ENCODE results near the gene KDM4B.

DNA sequence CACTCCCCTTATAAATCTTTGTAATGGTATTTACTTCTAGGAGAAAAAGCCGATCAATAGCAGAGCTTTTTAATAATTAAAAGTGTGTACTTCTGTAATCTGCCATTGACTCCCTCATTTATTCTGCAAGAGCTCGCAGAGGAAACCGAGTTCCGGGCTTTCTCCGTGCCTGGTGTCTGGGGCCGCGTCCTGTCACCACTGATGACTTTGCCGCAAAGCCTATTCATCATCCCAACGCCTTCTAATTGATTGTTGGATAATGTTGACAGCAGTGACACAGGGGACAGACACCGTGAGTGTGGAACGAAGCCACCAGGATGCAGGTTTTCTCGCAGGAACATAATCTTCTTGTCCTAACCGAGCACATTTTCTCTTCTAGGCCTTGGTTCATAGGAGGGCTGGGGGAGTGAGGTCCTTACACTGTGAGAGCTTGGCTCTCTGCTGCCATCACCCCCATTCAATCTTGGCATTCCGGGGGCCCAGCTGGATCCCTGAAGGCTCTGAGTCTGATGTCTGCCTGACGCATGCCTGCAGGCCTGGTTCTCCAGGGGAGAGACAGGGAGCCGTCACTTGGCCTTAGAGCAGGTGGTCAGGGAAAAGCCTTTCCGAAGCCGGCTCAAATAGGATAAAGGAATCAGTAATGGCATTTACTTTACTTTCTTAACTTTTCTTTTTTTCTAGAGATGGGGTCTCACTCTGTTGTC lies 110.3 kb downstream of the KDM4B start:
- TF ChIP-seq, protein P1, sequence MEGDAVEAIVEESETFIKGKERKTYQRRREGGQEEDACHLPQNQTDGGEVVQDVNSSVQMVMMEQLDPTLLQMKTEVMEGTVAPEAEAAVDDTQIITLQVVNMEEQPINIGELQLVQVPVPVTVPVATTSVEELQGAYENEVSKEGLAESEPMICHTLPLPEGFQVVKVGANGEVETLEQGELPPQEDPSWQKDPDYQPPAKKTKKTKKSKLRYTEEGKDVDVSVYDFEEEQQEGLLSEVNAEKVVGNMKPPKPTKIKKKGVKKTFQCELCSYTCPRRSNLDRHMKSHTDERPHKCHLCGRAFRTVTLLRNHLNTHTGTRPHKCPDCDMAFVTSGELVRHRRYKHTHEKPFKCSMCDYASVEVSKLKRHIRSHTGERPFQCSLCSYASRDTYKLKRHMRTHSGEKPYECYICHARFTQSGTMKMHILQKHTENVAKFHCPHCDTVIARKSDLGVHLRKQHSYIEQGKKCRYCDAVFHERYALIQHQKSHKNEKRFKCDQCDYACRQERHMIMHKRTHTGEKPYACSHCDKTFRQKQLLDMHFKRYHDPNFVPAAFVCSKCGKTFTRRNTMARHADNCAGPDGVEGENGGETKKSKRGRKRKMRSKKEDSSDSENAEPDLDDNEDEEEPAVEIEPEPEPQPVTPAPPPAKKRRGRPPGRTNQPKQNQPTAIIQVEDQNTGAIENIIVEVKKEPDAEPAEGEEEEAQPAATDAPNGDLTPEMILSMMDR (IDR thresholded peaks at IDR 0.05) = no peak
- no peak for TF ChIP-seq EP300 (IDR thresholded peaks at IDR 0.05; ENCODE audit: low read depth)
- TF ChIP-seq POLR2AphosphoS5 (IDR thresholded peaks at IDR 0.05) = no peak
- TF ChIP-seq POLR2A (IDR thresholded peaks at IDR 0.05) = no peak

Measured in transverse colon (tissue), 4 donors.